DOHH2 (cell line): ENCODE measurements around the gene EFCAB9.

Experiments
- H3F3A ChIP-seq: fragments of 200-600 bp; sonication (generic), shearing (Covaris generic); 2 replicates; pipeline ENCODE4 v1.6.0; 2016; ENCODE audit warnings: antibody characterized with exemption, mild to moderate bottlenecking; ENCODE audit not compliant: control insufficient read depth, insufficient read depth
- H3K27ac ChIP-seq: fragments of 200-600 bp; sonication (generic); 2 replicates; pipeline ENCODE4 v1.5.1; 2014; ENCODE audit warnings: low read depth, mild to moderate bottlenecking, low read length, moderate library complexity
- H3K27me3 ChIP-seq: fragments of 200-600 bp; sonication (generic); 2 replicates; pipeline ENCODE4 v1.6.1; 2014; ENCODE audit warnings: mild to moderate bottlenecking, low read length, mixed read lengths; ENCODE audit not compliant: control insufficient read depth
- H3K36me3 ChIP-seq: fragments of 200-600 bp; sonication (generic); 2 replicates; pipeline ENCODE4 v1.6.1; 2014; ENCODE audit warnings: mild to moderate bottlenecking, low read length, moderate library complexity, mixed read lengths; ENCODE audit not compliant: control insufficient read depth
- H3K4me1 ChIP-seq: fragments of 200-600 bp; sonication (generic); 2 replicates; pipeline ENCODE4 v1.6.1; 2014; ENCODE audit warnings: mild to moderate bottlenecking, low read length, mixed read lengths; ENCODE audit not compliant: control insufficient read depth
- H3K4me2 ChIP-seq: fragments of 200-600 bp; sonication (generic); 2 replicates; pipeline ENCODE4 v1.6.0; 2014; ENCODE audit warnings: mild to moderate bottlenecking, low read length, moderate library complexity
- H3K4me3 ChIP-seq: fragments of 200-600 bp; sonication (generic); 2 replicates; pipeline ENCODE4 v1.5.1; 2014; ENCODE audit warnings: mild to moderate bottlenecking, low read length, mixed read lengths
- H3K79me2 ChIP-seq: fragments of 200-600 bp; sonication (generic); 2 replicates; pipeline ENCODE4 v1.6.1; 2014; ENCODE audit warnings: mild to moderate bottlenecking, low read length, mixed read lengths; ENCODE audit not compliant: control insufficient read depth
- H3K9me2 ChIP-seq: fragments of 200-600 bp; sonication (generic); replicated peaks from 2 replicates; pipeline ENCODE4 v1.6.1; 2014; ENCODE audit warnings: mild to moderate bottlenecking, low read length, mixed read lengths; ENCODE audit not compliant: control insufficient read depth
- H3K9me3 ChIP-seq: fragments of 200-600 bp; sonication (generic); 2 replicates; pipeline ENCODE4 v1.6.1; 2014; ENCODE audit warnings: antibody characterized with exemption, low read length, mixed read lengths; ENCODE audit not compliant: control insufficient read depth, insufficient read depth
- H4K20me1 ChIP-seq: fragments of 200-600 bp; sonication (generic); 2 replicates; pipeline ENCODE4 v1.6.0; 2014; ENCODE audit warnings: low read depth, mild to moderate bottlenecking, antibody characterized with exemption, low read length, moderate library complexity; ENCODE audit not compliant: control insufficient read depth, insufficient read depth
- EZH2phosphoT487 ChIP-seq: fragments of 200-600 bp; sonication (generic); IDR thresholded peaks from 2 replicates; pipeline ENCODE4 v1.6.1; 2017; ENCODE audit warnings: borderline replicate concordance, mild to moderate bottlenecking, antibody characterized with exemption, low read length, moderate library complexity, mixed read lengths
- TF ChIP-seq, protein P1 (sequence below): fragments of 200-600 bp; sonication (generic); IDR thresholded peaks from one replicate; pipeline ENCODE4 v1.5.1; 2014; ENCODE audit warnings: antibody characterized with exemption, mild to moderate bottlenecking, low read depth, low read length; ENCODE audit not compliant: poor library complexity, severe bottlenecking

The EFCAB9 gene

DNA sequence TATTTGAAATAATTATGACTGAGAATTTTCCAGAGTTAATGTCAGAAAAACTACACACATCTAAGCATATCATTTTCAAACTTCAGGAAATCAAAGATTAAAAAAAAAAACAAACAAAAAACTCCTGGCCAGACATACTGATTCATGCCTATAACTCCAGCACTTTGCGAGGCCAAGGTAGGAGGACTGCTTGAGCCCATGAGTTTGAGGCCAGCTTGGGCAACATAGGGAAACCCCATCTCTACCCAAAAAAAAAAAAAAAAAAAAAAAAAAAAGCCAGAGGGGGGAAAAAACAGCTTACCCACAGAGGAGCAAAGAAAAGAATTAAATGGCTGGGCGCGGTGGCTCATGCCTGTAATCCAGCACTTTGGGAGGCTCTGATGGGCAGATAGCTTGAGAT is 22.4 kb downstream of the EFCAB9 start:
- Histone ChIP-seq H3F3A (no peaks in the 10 kb centered on the region), H3K36me3 (peaks cover 41% of the 10 kb centered on the region), H3K4me3 (no peak overlapping the region), H3K4me1 (no peaks in the 10 kb centered on the region), H3K9me2 (no peaks in the 10 kb centered on the region), H3K9me3 (no peaks in the 10 kb centered on the region), H3K27me3 (no peaks in the 10 kb centered on the region), H4K20me1 (no peaks in the 10 kb centered on the region), H3K79me2 (peaks cover 21% of the 10 kb centered on the region), H3K27ac (no peak overlapping the region), H3K4me2 (no peak overlapping the region)
- TF ChIP-seq EZH2phosphoT487: no peak
- TF ChIP-seq, protein P1, sequence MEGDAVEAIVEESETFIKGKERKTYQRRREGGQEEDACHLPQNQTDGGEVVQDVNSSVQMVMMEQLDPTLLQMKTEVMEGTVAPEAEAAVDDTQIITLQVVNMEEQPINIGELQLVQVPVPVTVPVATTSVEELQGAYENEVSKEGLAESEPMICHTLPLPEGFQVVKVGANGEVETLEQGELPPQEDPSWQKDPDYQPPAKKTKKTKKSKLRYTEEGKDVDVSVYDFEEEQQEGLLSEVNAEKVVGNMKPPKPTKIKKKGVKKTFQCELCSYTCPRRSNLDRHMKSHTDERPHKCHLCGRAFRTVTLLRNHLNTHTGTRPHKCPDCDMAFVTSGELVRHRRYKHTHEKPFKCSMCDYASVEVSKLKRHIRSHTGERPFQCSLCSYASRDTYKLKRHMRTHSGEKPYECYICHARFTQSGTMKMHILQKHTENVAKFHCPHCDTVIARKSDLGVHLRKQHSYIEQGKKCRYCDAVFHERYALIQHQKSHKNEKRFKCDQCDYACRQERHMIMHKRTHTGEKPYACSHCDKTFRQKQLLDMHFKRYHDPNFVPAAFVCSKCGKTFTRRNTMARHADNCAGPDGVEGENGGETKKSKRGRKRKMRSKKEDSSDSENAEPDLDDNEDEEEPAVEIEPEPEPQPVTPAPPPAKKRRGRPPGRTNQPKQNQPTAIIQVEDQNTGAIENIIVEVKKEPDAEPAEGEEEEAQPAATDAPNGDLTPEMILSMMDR: no peak

DNA sequence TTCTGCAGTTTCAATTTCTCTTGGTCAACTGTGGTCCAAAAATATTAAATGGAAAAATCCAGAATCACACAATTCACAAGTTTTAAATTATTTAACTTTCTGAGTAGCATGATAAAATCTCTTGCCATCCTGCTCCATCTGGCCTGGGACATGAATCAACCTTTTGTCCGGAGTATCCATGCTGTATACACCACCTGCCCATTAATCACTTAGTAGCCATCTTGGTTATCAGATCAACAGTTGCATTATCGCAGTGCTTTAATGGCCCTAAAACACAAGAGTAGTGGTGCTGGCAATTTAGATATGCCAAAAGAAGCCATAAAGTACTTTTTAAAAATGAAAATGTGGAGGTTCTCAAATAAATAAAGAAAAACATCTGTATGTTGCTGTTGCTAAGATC is 25.3 kb downstream of the EFCAB9 start:
- peaks cover 35% of the 10 kb centered on the region for H3K36me3 ChIP-seq

DNA sequence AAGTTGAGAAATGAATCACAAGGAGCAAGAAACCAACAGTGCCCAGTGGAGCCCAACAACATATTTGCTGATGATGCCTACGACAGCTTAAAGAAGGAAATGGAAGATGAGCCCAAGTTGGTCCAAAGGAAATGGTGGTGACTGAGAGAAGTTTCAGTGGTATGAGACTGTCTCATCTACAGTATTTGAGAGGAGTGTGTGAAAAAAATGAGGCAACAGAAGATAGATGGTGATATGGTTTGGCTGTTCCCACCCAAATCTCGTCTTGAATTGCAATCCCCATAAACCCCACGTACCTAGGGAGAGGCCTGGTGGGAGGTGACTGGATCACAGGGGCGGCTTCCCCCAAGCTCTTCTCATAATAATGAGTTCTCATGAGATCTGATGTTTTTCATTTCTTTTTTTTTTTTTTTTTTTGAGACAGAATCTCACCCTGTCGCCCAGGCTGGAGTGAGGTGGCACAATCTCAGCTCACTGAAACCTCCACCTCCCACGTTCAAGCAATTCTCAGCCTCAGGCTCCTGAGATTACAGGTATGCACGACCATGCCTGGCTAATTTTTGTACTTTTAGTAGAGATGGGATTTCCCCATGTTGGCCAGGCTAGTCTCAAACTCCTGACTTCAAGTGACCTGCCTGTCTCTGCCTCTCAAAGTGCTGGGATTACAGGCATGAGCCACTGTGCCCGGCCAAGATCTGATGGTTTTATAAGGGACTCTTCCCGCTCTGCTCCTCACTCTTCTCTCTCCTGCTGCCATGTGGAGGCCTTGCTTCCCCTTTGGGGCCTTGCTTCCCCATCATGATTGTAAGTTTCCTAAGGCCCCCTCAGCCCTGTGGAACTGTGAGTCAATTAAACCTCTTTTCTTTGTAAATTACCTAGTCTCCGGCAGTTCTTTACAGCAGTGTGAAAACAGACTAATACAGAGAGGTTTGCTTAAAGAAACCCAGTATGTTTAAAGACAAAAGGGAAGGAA is 30.2 kb downstream of the EFCAB9 start:
- no peaks in the 10 kb centered on the region for H4K20me1 ChIP-seq
- no peak overlapping the region for H3K4me3 ChIP-seq
- H3K27ac ChIP-seq: no peak overlapping the region
- H3K79me2 ChIP-seq: peaks cover 6% of the 10 kb centered on the region; the same call in 1 of the 2 replicates
- H3K9me2 ChIP-seq: no peaks in the 10 kb centered on the region
- H3K4me1 ChIP-seq: no peaks in the 10 kb centered on the region
- no peak overlapping the region for H3K4me2 ChIP-seq
- H3K27me3 ChIP-seq: no peaks in the 10 kb centered on the region
- no peaks in the 10 kb centered on the region for H3F3A ChIP-seq
- H3K36me3 ChIP-seq: peaks cover 27% of the 10 kb centered on the region
- no peaks in the 10 kb centered on the region for H3K9me3 ChIP-seq
- TF ChIP-seq, protein P1: no peak
- no peak for TF ChIP-seq EZH2phosphoT487

More for the DNA sequence above, 25.3 kb downstream of the EFCAB9 start:
- Histone ChIP-seq H3K9me2 (no peaks in the 10 kb centered on the region), H3K27ac (no peak overlapping the region), H3K79me2 (peaks cover 21% of the 10 kb centered on the region), H3K4me1 (no peaks in the 10 kb centered on the region), H3K27me3 (no peaks in the 10 kb centered on the region), H3K4me2 (no peak overlapping the region), H3F3A (no peaks in the 10 kb centered on the region), H3K4me3 (no peak overlapping the region), H3K9me3 (no peaks in the 10 kb centered on the region), H4K20me1 (no peaks in the 10 kb centered on the region)
- TF ChIP-seq, protein P1: no peak
- TF ChIP-seq EZH2phosphoT487: no peak
